ENCODE results near the gene CDK14.
"Not testable (repeated sequence)": the region's sequence is repeated elsewhere in the genome, so short reads cannot be mapped to it uniquely, and the experiment has no call there.

The CDK14 gene

GRCh38 chr7:90726120-90726519 is 130.0 kb downstream of the CDK14 start:
- no peak for DNase-seq

GRCh38 chr7:90726623-90727022 is 130.5 kb downstream of the CDK14 start:
- no peak for DNase-seq

- DNase-seq = no peak
Measured at GRCh38 chr7:90727412-90727811, 131.3 kb downstream of the CDK14 start.

GRCh38 chr7:90728568-90728967 is 132.4 kb downstream of the CDK14 start:
- DNase-seq = no peak

- DNase-seq = not testable (repeated sequence)
Measured at GRCh38 chr7:90735611-90736280, 139.6 kb downstream of the CDK14 start.

- DNase-seq = no peak
Measured at GRCh38 chr7:90736316-90736715, 140.2 kb downstream of the CDK14 start.

- DNase-seq = no peak
Measured at GRCh38 chr7:90736968-90737939, 141.1 kb downstream of the CDK14 start.

- no peak for DNase-seq
Measured at GRCh38 chr7:90738249-90738648, 142.1 kb downstream of the CDK14 start.

- no peak for DNase-seq
Measured at GRCh38 chr7:90739716-90740115, 143.6 kb downstream of the CDK14 start.

GRCh38 chr7:90740386-90740785 is 144.3 kb downstream of the CDK14 start:
- DNase-seq = no peak

GRCh38 chr7:90743626-90744025 is 147.5 kb downstream of the CDK14 start:
- DNase-seq = no peak

GRCh38 chr7:90747516-90747915 is 151.4 kb downstream of the CDK14 start:
- DNase-seq = no peak

- DNase-seq = no peak
Measured at GRCh38 chr7:90749262-90749661, 153.1 kb downstream of the CDK14 start.

GRCh38 chr7:90749774-90750173 is 153.7 kb downstream of the CDK14 start:
- DNase-seq = no peak

- DNase-seq = no peak
Measured at GRCh38 chr7:90751595-90751994, 155.5 kb downstream of the CDK14 start.

GRCh38 chr7:90752051-90752450 is 155.9 kb downstream of the CDK14 start:
- no peak for DNase-seq

GRCh38 chr7:90755041-90755440 is 158.9 kb downstream of the CDK14 start:
- DNase-seq = no peak

GRCh38 chr7:90756366-90756765 is 160.2 kb downstream of the CDK14 start:
- no peak for DNase-seq

- DNase-seq = not testable (repeated sequence)
Measured at GRCh38 chr7:90757565-90757950, 161.4 kb downstream of the CDK14 start.

- DNase-seq = no peak
Measured at GRCh38 chr7:90758933-90759562, 162.9 kb downstream of the CDK14 start.

GRCh38 chr7:90759710-90760109 is 163.6 kb downstream of the CDK14 start:
- no peak for DNase-seq

- DNase-seq = no peak
Measured at GRCh38 chr7:90760892-90761291, 164.8 kb downstream of the CDK14 start.

- no peak for DNase-seq
Measured at GRCh38 chr7:90761584-90761983, 165.5 kb downstream of the CDK14 start.

- no peak for DNase-seq
Measured at GRCh38 chr7:90763108-90763507, 167.0 kb downstream of the CDK14 start.
